Activated T-cell treated with anti-CD3 and anti-CD28 coated beads, Interleukin-2, amount 50 U/mL, for 4 hours (primary cell): ENCODE data around the gene PRRT1B. TPM values are rescaled to one million over a fixed set of nuclear protein-coding genes. Genes with fewer than 3 reads are reported as not detected.

ENCODE experiments used
- ATAC-seq, 2 donors: fragments of 200-7000 bp; cut with Tn5 transposase; one replicate each; pipeline ENCODE4 v1.10.0; 2021
- DNase-seq: peaks from one replicate; pipeline ENCODE4 v3.0.0-alpha.2; 2020
- H3K27me3 Mint-ChIP-seq: one replicate; pipeline ENCODE4 v1.8.0; 2021; ENCODE audit warnings: low read depth, mixed read lengths
- H3K36me3 Mint-ChIP-seq: one replicate; pipeline ENCODE4 v1.8.0; 2022; ENCODE audit warnings: mixed read lengths; ENCODE audit not compliant: insufficient read depth
- H3K4me1 Mint-ChIP-seq: one replicate; pipeline ENCODE4 v1.8.0; 2021; ENCODE audit warnings: low read depth, mixed read lengths
- H3K4me3 Mint-ChIP-seq: one replicate; pipeline ENCODE4 v1.8.0; 2021; ENCODE audit warnings: mild to moderate bottlenecking, moderate library complexity, mixed read lengths
- H3K9me3 Mint-ChIP-seq: one replicate; pipeline ENCODE4 v1.8.0; 2021; ENCODE audit warnings: mixed read lengths
- total RNA-seq, 3 donors: library from RNA; stranded (reverse); gene quantifications; one replicate each; pipeline ENCODE4 v1.2.1, GENCODE V29; 2021

The PRRT1B gene
- total RNA-seq, 3 donors from 2014 or later: not detected

GRCh38 chr9:131601683-131602181 lies 56.4 kb downstream of the PRRT1B start:
- ATAC-seq (no peak), DNase-seq (no peak)
- H3K36me3 Mint-ChIP-seq: peaks cover 37% of the 10 kb centered on the region
- no peaks in the 10 kb centered on the region for H3K4me1 Mint-ChIP-seq
- no peaks in the 10 kb centered on the region for H3K27me3 Mint-ChIP-seq
- no peaks in the 10 kb centered on the region for H3K9me3 Mint-ChIP-seq
- no peak overlapping the region for H3K4me3 Mint-ChIP-seq

- no peak for DNase-seq
- H3K36me3 Mint-ChIP-seq: peaks cover 39% of the 10 kb centered on the region
These were observed 57.9 kb downstream of the PRRT1B start for GRCh38 chr9:131603199-131603598.

GRCh38 chr9:131603711-131604439 lies 58.6 kb downstream of the PRRT1B start:
- Mint-ChIP-seq H3K4me1 (no peaks in the 10 kb centered on the region), H3K27me3 (no peaks in the 10 kb centered on the region), H3K9me3 (no peaks in the 10 kb centered on the region), H3K36me3 (peaks cover 36% of the 10 kb centered on the region), H3K4me3 (no peak overlapping the region)
- DNase-seq (no peak), ATAC-seq (no peak)

More at GRCh38 chr9:131603199-131603598, 57.9 kb downstream of the PRRT1B start:
- Mint-ChIP-seq H3K27me3 (no peaks in the 10 kb centered on the region), H3K9me3 (no peaks in the 10 kb centered on the region), H3K4me1 (no peaks in the 10 kb centered on the region), H3K4me3 (no peak overlapping the region)
- ATAC-seq: no peak

- Mint-ChIP-seq H3K4me3 (no peak overlapping the region), H3K4me1 (no peaks in the 10 kb centered on the region), H3K36me3 (peaks cover 33% of the 10 kb centered on the region), H3K9me3 (no peaks in the 10 kb centered on the region), H3K27me3 (no peaks in the 10 kb centered on the region)
- ATAC-seq: no peak
- no peak for DNase-seq
These were observed 60.7 kb downstream of the PRRT1B start for GRCh38 chr9:131605770-131606590.

- no peaks in the 10 kb centered on the region for H3K27me3 Mint-ChIP-seq
- H3K9me3 Mint-ChIP-seq: no peaks in the 10 kb centered on the region
- no peak overlapping the region for H3K4me3 Mint-ChIP-seq
- DNase-seq: no peak
- peaks cover 29% of the 10 kb centered on the region for H3K36me3 Mint-ChIP-seq
- no peaks in the 10 kb centered on the region for H3K4me1 Mint-ChIP-seq
- no peak for ATAC-seq
These were observed 61.7 kb downstream of the PRRT1B start for GRCh38 chr9:131606896-131607567.

GRCh38 chr9:131607591-131607990 lies 62.3 kb downstream of the PRRT1B start:
- H3K4me1 Mint-ChIP-seq: no peaks in the 10 kb centered on the region
- peaks cover 26% of the 10 kb centered on the region for H3K36me3 Mint-ChIP-seq
- no peaks in the 10 kb centered on the region for H3K9me3 Mint-ChIP-seq
- no peak overlapping the region for H3K4me3 Mint-ChIP-seq
- H3K27me3 Mint-ChIP-seq: no peaks in the 10 kb centered on the region
- no peak for ATAC-seq
- DNase-seq: no peak

- H3K9me3 Mint-ChIP-seq: no peaks in the 10 kb centered on the region
- peaks cover 30% of the 10 kb centered on the region for H3K36me3 Mint-ChIP-seq
- H3K4me3 Mint-ChIP-seq: no peak overlapping the region
- H3K4me1 Mint-ChIP-seq: no peaks in the 10 kb centered on the region
- DNase-seq: no peak
- H3K27me3 Mint-ChIP-seq: no peaks in the 10 kb centered on the region
- ATAC-seq: no peak
These were observed 63.2 kb downstream of the PRRT1B start for GRCh38 chr9:131608493-131609037.

Other genes with a start within 250 kb of the PRRT1B start
- gene PRRC2B, start 151.4 kb upstream of the PRRT1B start, total RNA-seq: 100 to 1,000 TPM in 1 of 3 donors, 10 to 100 TPM in 2; 89.7 to 102 (median 92.2) TPM
- 10 to 100 TPM; 14.0 to 20.0 (median 16.5) TPM for gene POMT1, start 42.6 kb upstream of the PRRT1B start, total RNA-seq
- 10 to 100 TPM; 21.1 to 23.3 (median 22.9) TPM for gene UCK1, start 14.3 kb upstream of the PRRT1B start, total RNA-seq
- 100 to 1,000 TPM; 106 to 120 (median 111) TPM for gene RAPGEF1, start 194.6 kb downstream of the PRRT1B start, total RNA-seq